Upper lobe of left lung (tissue), 6 donors: ENCODE measurements around the gene PRDM7. TPM values are rescaled to one million over a fixed set of nuclear protein-coding genes. Genes with fewer than 3 reads are reported as not detected.
A peak's percentile ranks its signal among the peaks of the same experiment; 100 is the strongest.

Experiments used
- ATAC-seq, 2 donors: fragments of 200-7000 bp; cut with Tn5 transposase; one replicate each; pipeline ENCODE4 v1.9.1; 2022; ENCODE audit warnings: mild to moderate bottlenecking in 2 of 2, moderate library complexity in 2 of 2; ENCODE audit not compliant: low FRiP score in 2 of 2
- DNase-seq, 2 donors: peaks; one replicate each; pipeline ENCODE4 v3.0.0-alpha.2; 2019 to 2020
- H3K27ac ChIP-seq, 4 donors: fragments of 200-600 bp; sonication (generic); one replicate each; pipeline ENCODE4 v1.5.1; 2016 to 2019
- H3K27me3 ChIP-seq, 4 donors: fragments of 200-600 bp; sonication (generic); one replicate each; pipeline ENCODE4 v1.5.1; 2017 to 2019
- H3K36me3 ChIP-seq, 4 donors: fragments of 200-600 bp; sonication (generic); one replicate each; pipeline ENCODE4 v1.5.1; 2016 to 2019
- H3K4me1 ChIP-seq, 4 donors: fragments of 200-600 bp; sonication (generic); one replicate each; pipeline ENCODE4 v1.5.1; 2018 to 2019
- H3K4me3 ChIP-seq, 4 donors: fragments of 200-600 bp; sonication (generic); one replicate each; pipeline ENCODE4 v1.5.1; 2017 to 2019; ENCODE audit warnings: mild to moderate bottlenecking in 2 of 4, moderate library complexity in 1 of 4
- H3K9me3 ChIP-seq, 4 donors: fragments of 200-600 bp; sonication (generic); one replicate each; pipeline ENCODE4 v1.5.1; 2018 to 2019
- EP300 ChIP-seq, 4 donors: sonication (generic); formaldehyde crosslinking; IDR thresholded peaks; one replicate each; pipeline ENCODE4 v1.5.1; 2017; ENCODE audit warnings: antibody characterized with exemption in 4 of 4, control low read depth in 2 of 4
- POLR2A ChIP-seq, 4 donors: fragments of 450-650 bp; IDR thresholded peaks; one replicate each; pipeline ENCODE4 v1.5.1; 2016 to 2017; ENCODE audit warnings: antibody characterized with exemption in 4 of 4, mild to moderate bottlenecking in 2 of 4
- POLR2AphosphoS5 ChIP-seq, 2 donors: sonication (generic); formaldehyde crosslinking; IDR thresholded peaks; one replicate each; pipeline ENCODE4 v1.5.1; 2017; ENCODE audit warnings: antibody characterized with exemption in 2 of 2
- WGBS, 2 donors: methylation state at CpG; one replicate each; pipeline ENCODE4 v1.1.5; 2017 to 2018; 5-methylcytosine and 5-hydroxymethylcytosine counted together
- total RNA-seq, 6 donors: library from RNA; depleted of rRNA in 4 of 6; stranded (reverse); fragments of >200 nt in 4 of 6; gene quantifications; one replicate each; pipeline versions ENCODE4 v1.1.0 to v1.2.1, GENCODE V29; 2016 to 2021
- TF ChIP-seq, protein P1 (sequence below), 6 experiments: fragments of 450-650 bp in 4 of 6; fragments of 200-600 bp in 2 of 6; sonication (generic) in 2 of 6; IDR thresholded peaks; one replicate each; pipeline ENCODE4 v1.5.1; 2016 to 2019; ENCODE audit warnings: antibody characterized with exemption in 6 of 6
- donor health status: DM: no; HTN: no; CAD: no; lungs with moderate emphysema.
- donor health status: DM: no; HTN: yes; CAD: no; lungs with severe emphysema.

PRDM7 gene
- total RNA-seq, 6 donors from 2014 or later = not detected

GRCh38 chr16:90026135-90026534 is 51.0 kb downstream of the PRDM7 start:
- H3K36me3 ChIP-seq = peaks cover 0 to 17% (median 4%) of the 10 kb centered on the region in 4 donors
- WGBS, 2 donors = 55 to 64% methylated on average over 4 to 8 of the region's 8 CpGs
- no peak overlapping the region for H3K27ac ChIP-seq
- ATAC-seq (no peak), DNase-seq (no peak)
- H3K9me3 ChIP-seq = no peaks in the 10 kb centered on the region
- peaks cover 10 to 19% (median 13%) of the 10 kb centered on the region in 4 donors for H3K4me1 ChIP-seq
- TF ChIP-seq POLR2AphosphoS5 (IDR thresholded peaks at IDR 0.05) (no peak), POLR2A (IDR thresholded peaks at IDR 0.05) (no peak), EP300 (IDR thresholded peaks at IDR 0.05) (no peak)
- TF ChIP-seq, protein P1, sequence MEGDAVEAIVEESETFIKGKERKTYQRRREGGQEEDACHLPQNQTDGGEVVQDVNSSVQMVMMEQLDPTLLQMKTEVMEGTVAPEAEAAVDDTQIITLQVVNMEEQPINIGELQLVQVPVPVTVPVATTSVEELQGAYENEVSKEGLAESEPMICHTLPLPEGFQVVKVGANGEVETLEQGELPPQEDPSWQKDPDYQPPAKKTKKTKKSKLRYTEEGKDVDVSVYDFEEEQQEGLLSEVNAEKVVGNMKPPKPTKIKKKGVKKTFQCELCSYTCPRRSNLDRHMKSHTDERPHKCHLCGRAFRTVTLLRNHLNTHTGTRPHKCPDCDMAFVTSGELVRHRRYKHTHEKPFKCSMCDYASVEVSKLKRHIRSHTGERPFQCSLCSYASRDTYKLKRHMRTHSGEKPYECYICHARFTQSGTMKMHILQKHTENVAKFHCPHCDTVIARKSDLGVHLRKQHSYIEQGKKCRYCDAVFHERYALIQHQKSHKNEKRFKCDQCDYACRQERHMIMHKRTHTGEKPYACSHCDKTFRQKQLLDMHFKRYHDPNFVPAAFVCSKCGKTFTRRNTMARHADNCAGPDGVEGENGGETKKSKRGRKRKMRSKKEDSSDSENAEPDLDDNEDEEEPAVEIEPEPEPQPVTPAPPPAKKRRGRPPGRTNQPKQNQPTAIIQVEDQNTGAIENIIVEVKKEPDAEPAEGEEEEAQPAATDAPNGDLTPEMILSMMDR (IDR thresholded peaks at IDR 0.05) = no peak
- H3K27me3 ChIP-seq = no peaks in the 10 kb centered on the region
- no peak overlapping the region for H3K4me3 ChIP-seq

- DNase-seq = no peak
- peaks cover 0 to 6% (median 0%) of the 10 kb centered on the region in 4 donors for H3K36me3 ChIP-seq
- peaks cover 28 to 37% (median 31%) of the 10 kb centered on the region in 4 donors for H3K4me1 ChIP-seq
- H3K4me3 ChIP-seq = peak overlapping the region; percentile 22 to 84 (median 77)
- H3K27me3 ChIP-seq = peaks cover 0 to 9% (median 3%) of the 10 kb centered on the region in 4 donors
- H3K9me3 ChIP-seq = no peaks in the 10 kb centered on the region
- 50 to 51% methylated on average over 3 to 6 of the region's 7 CpGs for WGBS, 2 donors
- peak; percentile 2 to 7 for ATAC-seq
- peak overlapping the region; percentile 47 to 83 (median 62) for H3K27ac ChIP-seq
- TF ChIP-seq, protein P1 (IDR thresholded peaks at IDR 0.05) = no peak
- TF ChIP-seq EP300 (IDR thresholded peaks at IDR 0.05) (no peak), POLR2A (IDR thresholded peaks at IDR 0.05) (no peak), POLR2AphosphoS5 (IDR thresholded peaks at IDR 0.05) (no peak)
Measured at GRCh38 chr16:90023078-90023447, 54.1 kb downstream of the PRDM7 start.

DNA sequence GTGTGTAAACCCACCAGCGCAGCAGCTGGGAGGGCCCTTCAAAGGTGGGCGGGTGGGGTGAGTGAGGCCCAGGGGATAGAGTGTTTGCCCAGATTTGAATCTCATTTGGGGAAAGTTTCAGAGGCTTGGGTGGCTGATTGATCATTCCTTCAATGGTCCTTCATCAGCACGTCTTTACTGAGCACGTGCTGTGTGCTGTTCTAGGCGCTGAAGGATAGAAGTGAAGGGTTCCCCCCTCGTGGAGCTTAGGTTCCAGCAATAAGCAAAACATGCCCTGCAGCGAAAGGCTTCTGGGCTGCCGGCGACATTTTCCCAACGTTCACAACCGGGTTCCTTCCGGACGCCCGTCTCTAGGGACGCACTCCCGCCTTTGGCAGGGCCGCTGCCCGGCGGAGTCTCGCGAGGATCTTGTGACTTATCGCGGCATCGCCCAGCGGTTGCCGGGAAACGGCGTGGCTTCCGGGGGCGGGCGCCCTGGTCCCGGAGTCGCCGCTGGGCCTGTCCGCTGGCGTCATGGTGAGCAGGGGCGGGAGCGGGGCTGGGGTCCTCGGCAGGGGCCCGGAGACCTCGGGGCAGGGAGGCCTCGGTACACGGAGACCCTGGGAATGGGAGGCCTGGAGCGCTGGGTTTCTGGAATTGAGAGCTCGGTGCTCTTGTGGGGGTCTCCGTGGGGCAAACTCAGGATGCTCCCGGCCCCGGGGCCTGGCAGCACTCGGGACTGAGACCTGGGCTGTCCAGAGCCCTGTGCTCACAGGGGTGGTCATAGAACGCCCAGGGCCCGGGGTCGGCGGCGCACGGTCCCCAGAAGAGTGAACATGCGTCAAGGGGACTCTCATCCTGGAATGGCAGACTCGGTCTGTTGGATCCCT is 54.7 kb downstream of the PRDM7 start:
- Histone ChIP-seq H3K27ac (peak overlapping the region; percentile 47 to 83 (median 62)), H3K4me1 (peaks cover 28 to 37% (median 31%) of the 10 kb centered on the region in 4 donors), H3K36me3 (peaks cover 0 to 2% (median 0%) of the 10 kb centered on the region in 4 donors), H3K27me3 (peaks cover 0 to 9% (median 3%) of the 10 kb centered on the region in 4 donors), H3K4me3 (peak overlapping the region; percentile 22 to 84 (median 77)), H3K9me3 (no peaks in the 10 kb centered on the region)
- TF ChIP-seq, protein P1 (IDR thresholded peaks at IDR 0.05) = no peak
- TF ChIP-seq POLR2A (IDR thresholded peaks at IDR 0.05) = peak in 1 of 4 donors; percentile 64
- peak; percentile 47 to 89 for TF ChIP-seq POLR2AphosphoS5 (IDR thresholded peaks at IDR 0.05)
- WGBS, 2 donors = 5 to 12% methylated on average over 11 to 46 of the region's 57 CpGs
- DNase-seq (peak; percentile 93 to 98), ATAC-seq (peak; percentile 90 to 95)

DNA sequence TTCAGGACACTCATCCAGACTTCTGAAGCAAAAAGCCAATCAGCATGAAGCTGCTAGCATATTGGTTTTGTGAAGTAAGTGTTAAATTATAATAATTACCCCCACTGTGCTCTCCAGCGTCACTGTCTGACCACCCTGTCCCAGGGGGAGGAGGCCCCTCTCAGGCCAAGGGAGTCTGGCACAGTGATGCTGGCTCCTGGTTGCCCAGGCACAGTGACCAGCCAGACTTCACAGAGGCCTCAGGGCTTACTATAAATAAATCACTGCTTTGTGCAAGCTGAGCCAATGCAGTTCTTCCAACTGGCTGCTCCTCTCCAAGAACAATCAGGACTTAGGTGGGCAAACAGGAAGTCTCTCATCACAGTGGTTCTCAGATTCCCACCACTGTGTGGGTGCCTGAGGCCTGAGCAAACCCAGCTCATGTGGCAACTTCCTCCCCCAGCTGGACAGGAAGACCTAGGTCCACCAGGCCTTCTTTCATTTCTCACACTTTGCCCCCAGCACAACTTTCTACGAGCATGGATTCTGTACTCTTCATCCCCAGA is 56.2 kb downstream of the PRDM7 start:
- no peaks in the 10 kb centered on the region for H3K36me3 ChIP-seq
- 63 to 71% methylated on average over 2 of the region's 2 CpGs for WGBS, 2 donors
- peaks cover 23 to 37% (median 31%) of the 10 kb centered on the region in 4 donors for H3K4me1 ChIP-seq
- H3K4me3 ChIP-seq = no peak overlapping the region
- H3K9me3 ChIP-seq = no peaks in the 10 kb centered on the region
- no peak for TF ChIP-seq POLR2A (IDR thresholded peaks at IDR 0.05)
- TF ChIP-seq POLR2AphosphoS5 (IDR thresholded peaks at IDR 0.05) = no peak
- TF ChIP-seq EP300 (IDR thresholded peaks at IDR 0.05) = no peak
- TF ChIP-seq, protein P1 (IDR thresholded peaks at IDR 0.05) = no peak
- DNase-seq = no peak
- peaks cover 0 to 9% (median 3%) of the 10 kb centered on the region in 4 donors for H3K27me3 ChIP-seq
- no peak for ATAC-seq
- H3K27ac ChIP-seq = no peak overlapping the region
